ENCODE measurements around the gene INKA1. TPM values are rescaled to one million over a fixed set of nuclear protein-coding genes. Genes with fewer than 3 reads are reported as not detected.
"Not testable (repeated sequence)": the region's sequence is repeated elsewhere in the genome, so short reads cannot be mapped to it uniquely, and the experiment has no call there.

The INKA1 gene
- total RNA-seq, 2 donors from 2014 or later, result 1.8 to 4.2 TPM

- Histone ChIP-seq H3K4me3 (no peak overlapping the region), H3K36me3 (no peaks in the 10 kb centered on the region), H3K9me3 (no peaks in the 10 kb centered on the region), H3K27ac (no peak overlapping the region), H3K27me3 (no peaks in the 10 kb centered on the region), H3K4me1 (peaks cover 0 to 3% of the 10 kb centered on the region in 2 donors)
- no peak for TF ChIP-seq CTCF (IDR thresholded peaks at IDR 0.05)
- no peak for DNase-seq (ENCODE audit: low spot score)
These were observed 27.5 kb upstream of the INKA1 start for GRCh38 chr3:49775538-49775937.

- DNase-seq (ENCODE audit: low spot score); H3K27ac ChIP-seq; H3K4me1 ChIP-seq; H3K27me3 ChIP-seq; H3K36me3 ChIP-seq; H3K9me3 ChIP-seq; H3K4me3 ChIP-seq: not testable (repeated sequence)
These were observed 27.0 kb upstream of the INKA1 start for GRCh38 chr3:49776101-49776500.

- H3K36me3 ChIP-seq, result peaks cover 8% of the 10 kb centered on the region
- H3K27me3 ChIP-seq, result no peaks in the 10 kb centered on the region
- H3K9me3 ChIP-seq, result no peaks in the 10 kb centered on the region
- no peak for TF ChIP-seq CTCF (IDR thresholded peaks at IDR 0.05)
- no peak for DNase-seq (ENCODE audit: low spot score)
- H3K4me1 ChIP-seq, result peaks cover 0 to 31% of the 10 kb centered on the region in 2 donors
- H3K27ac ChIP-seq, result no peak overlapping the region
- H3K4me3 ChIP-seq, result no peak overlapping the region
These were observed 23.5 kb upstream of the INKA1 start for GRCh38 chr3:49779358-49780079.

- TF ChIP-seq CTCF (IDR thresholded peaks at IDR 0.05), result no peak
- H3K27ac ChIP-seq, result no peak overlapping the region
- no peak overlapping the region for H3K4me3 ChIP-seq
- H3K36me3 ChIP-seq, result peaks cover 8% of the 10 kb centered on the region
- no peak for DNase-seq (ENCODE audit: low spot score)
- no peaks in the 10 kb centered on the region for H3K27me3 ChIP-seq
- peaks cover 0 to 39% of the 10 kb centered on the region in 2 donors for H3K4me1 ChIP-seq
- no peaks in the 10 kb centered on the region for H3K9me3 ChIP-seq
These were observed 22.7 kb upstream of the INKA1 start for GRCh38 chr3:49780080-49780974.

GRCh38 chr3:49780975-49781365, 22.1 kb upstream of the INKA1 start:
- not testable (repeated sequence) for H3K27ac ChIP-seq; H3K27me3 ChIP-seq; H3K9me3 ChIP-seq; H3K36me3 ChIP-seq; DNase-seq (ENCODE audit: low spot score); H3K4me3 ChIP-seq
- peaks cover 0 to 42% of the 10 kb centered on the region in 2 donors for H3K4me1 ChIP-seq

- Histone ChIP-seq H3K4me1 (peaks cover 0 to 42% of the 10 kb centered on the region in 2 donors), H3K4me3 (no peak overlapping the region), H3K9me3 (no peaks in the 10 kb centered on the region), H3K27me3 (no peaks in the 10 kb centered on the region), H3K36me3 (peaks cover 8% of the 10 kb centered on the region), H3K27ac (no peak overlapping the region)
- TF ChIP-seq CTCF (IDR thresholded peaks at IDR 0.05), result no peak
- no peak for DNase-seq (ENCODE audit: low spot score)
These were observed 21.5 kb upstream of the INKA1 start for GRCh38 chr3:49781415-49782199.

GRCh38 chr3:49782277-49782676, 20.8 kb upstream of the INKA1 start:
- H3K36me3 ChIP-seq; H3K4me3 ChIP-seq; DNase-seq (ENCODE audit: low spot score); H3K27me3 ChIP-seq; H3K9me3 ChIP-seq; H3K27ac ChIP-seq: not testable (repeated sequence)
- H3K4me1 ChIP-seq, result peaks cover 0 to 48% of the 10 kb centered on the region in 2 donors

All from right atrium auricular region (tissue), 2 donors.